Immature natural killer cell (primary cell): ENCODE results near the gene AGMO. TPM values are rescaled to one million over a fixed set of nuclear protein-coding genes. Genes with fewer than 3 reads are reported as not detected.
"Not testable (repeated sequence)": the region's sequence is repeated elsewhere in the genome, so short reads cannot be mapped to it uniquely, and the experiment has no call there.

Experiments used
- DNase-seq, 3 donors: peaks; one replicate each; pipeline ENCODE4 v3.0.0; 2022; ENCODE audit warnings: mixed read lengths in 1 of 3
- H3K27ac Mint-ChIP-seq, 6 donors: one replicate each; pipeline ENCODE4 v1.8.0; 2020; ENCODE audit warnings: mixed read lengths in 6 of 6, mild to moderate bottlenecking in 5 of 6, inconsistent platforms in 4 of 6, moderate library complexity in 3 of 6
- H3K27me3 Mint-ChIP-seq, 3 donors: one replicate each; pipeline ENCODE4 v1.8.0; 2020 to 2021; ENCODE audit warnings: low read depth in 3 of 3, mild to moderate bottlenecking in 3 of 3, mixed read lengths in 3 of 3, moderate library complexity in 3 of 3, inconsistent platforms in 1 of 3
- H3K36me3 Mint-ChIP-seq, 3 donors: one replicate each; pipeline ENCODE4 v1.8.0; 2020; ENCODE audit warnings: mixed read lengths in 3 of 3, inconsistent platforms in 2 of 3, mild to moderate bottlenecking in 2 of 3
- H3K4me1 Mint-ChIP-seq, 2 donors: one replicate each; pipeline ENCODE4 v1.8.0; 2020; ENCODE audit warnings: inconsistent platforms in 2 of 2, mild to moderate bottlenecking in 2 of 2, mixed read lengths in 2 of 2, moderate library complexity in 1 of 2
- H3K4me3 Mint-ChIP-seq, 5 donors: one replicate each; pipeline ENCODE4 v1.8.0; 2020; ENCODE audit warnings: mild to moderate bottlenecking in 5 of 5, mixed read lengths in 5 of 5, inconsistent platforms in 3 of 5, moderate library complexity in 3 of 5
- H3K9me3 Mint-ChIP-seq, 6 donors: one replicate each; pipeline ENCODE4 v1.8.0; 2020; ENCODE audit warnings: mild to moderate bottlenecking in 6 of 6, mixed read lengths in 6 of 6, inconsistent platforms in 4 of 6, moderate library complexity in 3 of 6
- polyA plus RNA-seq, 3 donors: library from polyadenylated mRNA; unstranded; fragments of 300-500 nt; fragmentation: Illumina TruSeq; gene quantifications; one replicate each; pipeline ENCODE4 v1.2.3, GENCODE V29; 2021

AGMO gene
- polyA plus RNA-seq, 3 donors from 2014 or later: not detected

DNA sequence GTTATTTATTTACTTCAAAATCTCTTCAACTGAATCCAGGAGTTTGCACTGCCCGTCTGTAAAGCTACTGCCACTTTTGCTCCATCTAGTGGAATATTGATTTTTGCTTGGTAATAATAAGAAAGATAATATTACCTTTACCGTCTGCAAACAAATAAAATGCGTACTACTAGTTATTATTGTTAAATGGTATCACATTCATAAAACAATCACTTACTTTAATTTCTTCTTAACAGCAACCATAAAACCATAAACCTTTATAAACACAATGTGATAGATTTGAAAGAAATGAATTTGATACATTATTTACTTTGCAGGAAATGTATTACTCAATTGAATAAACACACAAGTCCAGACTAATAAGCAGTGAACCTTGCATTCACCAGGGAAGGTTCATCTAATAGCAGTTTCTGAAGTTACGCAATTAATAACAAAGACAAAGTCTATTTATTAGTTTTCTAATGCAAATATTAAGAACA is 6.4 kb downstream of the AGMO start:
- Mint-ChIP-seq H3K9me3 (peaks cover 0 to 8% (median 2%) of the 10 kb centered on the region in 6 donors), H3K4me3 (no peak overlapping the region), H3K27me3 (peaks cover 0 to 2% (median 1%) of the 10 kb centered on the region in 3 donors), H3K4me1 (no peaks in the 10 kb centered on the region), H3K27ac (no peak overlapping the region), H3K36me3 (no peaks in the 10 kb centered on the region)
- no peak for DNase-seq

DNA sequence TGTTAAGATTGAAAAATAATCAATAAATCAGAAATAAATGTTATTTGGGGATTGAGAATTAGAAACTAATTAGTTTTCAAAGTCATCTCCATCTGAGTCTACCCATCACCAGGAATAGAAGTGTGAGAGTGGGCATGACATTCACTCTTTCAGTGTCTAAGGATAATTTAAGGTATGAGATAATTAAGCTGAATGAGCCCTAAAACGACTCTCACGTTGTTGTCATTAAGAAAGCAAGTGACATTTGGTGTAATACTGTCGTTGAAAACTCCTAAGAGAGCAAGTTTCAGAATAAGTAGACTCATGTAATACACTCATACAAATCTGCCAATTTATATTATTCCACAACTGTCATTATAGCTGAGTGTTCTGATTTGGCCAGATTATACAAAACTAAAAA is 7.1 kb downstream of the AGMO start:
- Mint-ChIP-seq H3K4me1 (no peaks in the 10 kb centered on the region), H3K9me3 (peaks cover 0 to 8% (median 3%) of the 10 kb centered on the region in 6 donors), H3K27me3 (peaks cover 0 to 3% (median 2%) of the 10 kb centered on the region in 3 donors), H3K27ac (no peak overlapping the region), H3K36me3 (no peaks in the 10 kb centered on the region), H3K4me3 (no peak overlapping the region)
- no peak for DNase-seq

DNA sequence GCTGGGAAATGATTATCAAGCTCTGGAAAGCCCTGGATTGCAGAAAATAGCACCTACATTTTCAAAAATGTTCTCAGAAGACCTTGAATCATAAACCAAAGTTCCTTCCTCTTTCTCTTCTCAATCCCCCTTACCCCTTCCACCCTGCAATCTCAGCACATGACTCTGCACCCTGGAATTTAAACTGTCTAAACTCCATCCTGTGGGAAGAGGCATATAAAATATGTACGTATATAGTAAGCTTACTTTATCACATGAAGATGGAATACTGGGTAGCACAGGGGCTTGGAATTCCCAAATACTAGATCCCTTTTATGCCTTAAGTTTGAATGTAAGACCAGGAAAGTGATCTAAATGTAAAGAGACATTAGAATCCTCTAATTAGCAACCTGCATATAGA is 7.7 kb downstream of the AGMO start:
- Mint-ChIP-seq H3K4me3 (no peak overlapping the region), H3K27ac (no peak overlapping the region), H3K9me3 (peaks cover 0 to 4% (median 2%) of the 10 kb centered on the region in 6 donors), H3K36me3 (no peaks in the 10 kb centered on the region), H3K4me1 (no peaks in the 10 kb centered on the region), H3K27me3 (peaks cover 0 to 3% (median 0%) of the 10 kb centered on the region in 3 donors)
- DNase-seq: no peak

DNA sequence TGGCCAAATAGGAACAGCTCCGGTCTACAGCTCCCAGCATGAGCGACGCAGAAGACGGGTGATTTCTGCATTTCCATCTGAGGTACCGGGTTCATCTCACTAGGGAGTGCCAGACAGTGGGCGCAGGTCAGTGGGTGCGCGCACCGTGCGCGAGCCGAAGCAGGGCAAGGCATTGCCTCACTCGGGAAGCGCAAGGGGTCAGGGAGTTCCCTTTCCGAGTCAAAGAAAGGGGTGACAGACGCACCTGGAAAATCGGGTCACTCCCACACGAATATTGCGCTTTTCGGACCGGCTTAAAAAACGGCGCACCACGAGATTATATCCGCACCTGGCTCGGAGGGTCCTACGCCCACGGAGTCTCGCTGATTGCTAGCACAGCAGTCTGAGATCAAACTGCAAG is 14.5 kb downstream of the AGMO start:
- not testable (repeated sequence) for H3K4me3 Mint-ChIP-seq, H3K27ac Mint-ChIP-seq, H3K36me3 Mint-ChIP-seq, DNase-seq, H3K27me3 Mint-ChIP-seq, H3K4me1 Mint-ChIP-seq
- peaks cover 3 to 26% (median 14%) of the 10 kb centered on the region in 6 donors for H3K9me3 Mint-ChIP-seq

DNA sequence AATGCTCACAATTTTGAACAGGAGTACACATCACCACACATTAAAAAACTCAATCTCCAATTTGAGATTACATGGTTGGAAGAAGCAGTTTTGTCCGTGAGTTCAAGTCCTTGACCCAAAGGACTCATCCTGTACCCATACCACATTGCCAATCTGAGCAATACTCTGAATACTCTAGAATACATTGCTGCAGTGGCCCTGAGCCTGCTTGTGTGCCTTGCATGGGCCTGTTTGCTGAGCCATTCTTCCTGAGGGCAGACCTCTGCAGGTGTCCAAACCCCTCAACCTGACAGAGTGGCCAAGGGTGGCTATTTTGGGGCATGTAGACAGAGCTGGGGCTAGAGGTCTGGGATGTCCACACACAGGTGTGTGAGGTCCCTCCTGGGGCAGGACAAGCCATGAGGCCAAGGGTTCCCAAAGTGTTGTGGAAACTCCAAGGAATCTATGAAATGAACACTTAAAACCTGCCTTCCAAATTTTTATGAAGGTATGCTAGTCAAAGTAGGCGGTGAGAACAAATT is 15.5 kb downstream of the AGMO start:
- no peak overlapping the region for H3K27ac Mint-ChIP-seq
- H3K4me1 Mint-ChIP-seq: no peaks in the 10 kb centered on the region
- no peak overlapping the region for H3K4me3 Mint-ChIP-seq
- peaks cover 3 to 26% (median 14%) of the 10 kb centered on the region in 6 donors for H3K9me3 Mint-ChIP-seq
- peaks cover 0 to 2% (median 0%) of the 10 kb centered on the region in 3 donors for H3K27me3 Mint-ChIP-seq
- H3K36me3 Mint-ChIP-seq: no peaks in the 10 kb centered on the region
- DNase-seq: no peak

DNA sequence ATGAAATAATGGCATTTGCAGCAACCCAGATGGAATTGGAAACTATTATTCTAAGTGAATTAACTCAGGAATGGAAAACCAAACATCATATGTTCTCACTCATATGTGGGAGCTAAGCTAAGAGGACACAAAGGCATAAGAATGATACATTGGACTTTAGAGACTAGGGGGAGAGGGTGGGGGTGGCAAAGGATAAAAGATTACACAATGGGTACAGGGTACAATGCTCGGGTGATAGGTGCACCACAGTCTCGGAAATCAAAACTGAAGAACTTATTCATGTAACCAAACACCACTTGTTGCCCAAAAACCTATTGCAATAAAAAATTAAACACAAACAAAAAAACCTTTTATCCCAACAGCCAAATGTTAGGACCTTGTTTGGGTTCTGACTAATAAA is 17.8 kb downstream of the AGMO start:
- H3K27me3 Mint-ChIP-seq: no peaks in the 10 kb centered on the region
- no peak overlapping the region for H3K27ac Mint-ChIP-seq
- H3K36me3 Mint-ChIP-seq: no peaks in the 10 kb centered on the region
- no peaks in the 10 kb centered on the region for H3K4me1 Mint-ChIP-seq
- peaks cover 3 to 27% (median 20%) of the 10 kb centered on the region in 6 donors for H3K9me3 Mint-ChIP-seq
- no peak for DNase-seq
- no peak overlapping the region for H3K4me3 Mint-ChIP-seq

DNA sequence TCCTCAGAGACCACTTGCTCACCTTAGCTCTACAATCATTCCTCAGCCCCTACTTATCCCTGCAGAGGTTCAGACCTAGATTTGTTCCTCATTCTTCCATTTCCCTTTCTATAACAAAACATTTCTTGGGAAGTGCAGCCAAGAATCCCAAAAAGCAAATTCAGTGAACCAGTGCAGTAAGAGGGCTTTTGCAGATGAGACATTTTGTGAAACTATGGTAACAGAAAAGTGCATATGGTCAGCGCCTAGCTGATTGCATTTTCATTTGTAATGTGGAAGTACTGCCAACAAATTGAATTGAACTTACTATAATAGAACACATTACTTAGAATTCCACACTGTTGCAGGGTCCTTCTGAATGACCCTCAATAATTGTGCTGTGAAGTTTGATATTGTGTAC is 18.6 kb downstream of the AGMO start:
- Mint-ChIP-seq H3K9me3 (peaks cover 4 to 27% (median 22%) of the 10 kb centered on the region in 6 donors), H3K27ac (no peak overlapping the region), H3K36me3 (no peaks in the 10 kb centered on the region), H3K27me3 (no peaks in the 10 kb centered on the region), H3K4me3 (no peak overlapping the region), H3K4me1 (no peaks in the 10 kb centered on the region)
- DNase-seq: no peak

DNA sequence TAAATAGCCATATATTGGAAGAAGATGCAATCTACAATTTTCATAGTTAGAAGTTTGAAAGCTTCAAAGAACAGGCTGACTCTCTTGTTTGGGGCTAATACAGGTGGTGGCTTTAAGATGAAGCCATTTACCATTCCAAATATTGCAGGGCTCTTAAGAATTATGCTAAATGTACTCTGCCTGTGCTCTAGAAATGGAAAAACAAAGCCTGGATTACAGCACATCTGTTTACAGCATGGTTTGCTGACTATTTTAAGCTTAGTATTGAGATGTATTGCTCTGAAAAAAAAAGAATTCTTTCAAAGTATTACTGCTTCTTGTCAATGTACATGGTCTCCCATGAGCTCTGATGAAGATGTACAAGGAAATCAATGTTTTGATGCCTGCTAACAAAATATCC is 34.2 kb downstream of the AGMO start:
- no peaks in the 10 kb centered on the region for H3K27me3 Mint-ChIP-seq
- H3K36me3 Mint-ChIP-seq: no peaks in the 10 kb centered on the region
- H3K27ac Mint-ChIP-seq: no peak overlapping the region
- no peak overlapping the region for H3K4me3 Mint-ChIP-seq
- H3K4me1 Mint-ChIP-seq: no peaks in the 10 kb centered on the region
- no peak for DNase-seq
- peaks cover 4 to 29% (median 5%) of the 10 kb centered on the region in 6 donors for H3K9me3 Mint-ChIP-seq

DNA sequence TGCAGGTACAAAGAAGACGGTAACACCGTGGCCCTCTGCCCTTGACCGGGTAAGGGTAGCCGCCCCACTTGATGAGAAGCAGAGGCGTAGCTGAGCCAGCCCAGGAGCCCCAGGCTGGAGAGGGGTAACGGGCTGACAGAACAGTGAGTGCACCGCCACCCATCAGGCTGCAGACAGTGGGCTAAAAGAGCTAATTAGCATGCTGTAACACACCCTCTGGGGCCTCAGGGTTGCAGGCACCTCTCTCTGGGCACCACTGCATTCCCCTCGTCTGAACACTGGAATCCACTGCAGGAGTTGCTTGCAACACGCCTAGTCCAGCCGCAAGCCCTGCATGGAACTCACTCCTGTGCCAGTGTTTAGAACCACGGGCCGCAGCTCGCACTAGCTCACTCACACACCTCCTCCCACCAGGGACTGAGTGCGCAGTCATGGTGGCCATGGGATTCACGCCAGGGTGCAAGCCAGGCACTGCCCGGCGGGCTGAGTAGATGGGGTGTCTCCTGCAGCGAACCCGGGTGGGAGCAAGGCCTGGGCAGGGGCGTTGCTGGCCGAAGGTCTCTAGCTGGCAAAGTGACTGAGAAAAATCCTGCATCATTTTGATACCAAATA is 36.1 kb downstream of the AGMO start:
- H3K36me3 Mint-ChIP-seq: no peaks in the 10 kb centered on the region
- no peak overlapping the region for H3K27ac Mint-ChIP-seq
- no peak overlapping the region for H3K4me3 Mint-ChIP-seq
- H3K4me1 Mint-ChIP-seq: no peaks in the 10 kb centered on the region
- H3K9me3 Mint-ChIP-seq: peaks cover 4 to 37% (median 14%) of the 10 kb centered on the region in 6 donors
- DNase-seq: no peak
- no peaks in the 10 kb centered on the region for H3K27me3 Mint-ChIP-seq

DNA sequence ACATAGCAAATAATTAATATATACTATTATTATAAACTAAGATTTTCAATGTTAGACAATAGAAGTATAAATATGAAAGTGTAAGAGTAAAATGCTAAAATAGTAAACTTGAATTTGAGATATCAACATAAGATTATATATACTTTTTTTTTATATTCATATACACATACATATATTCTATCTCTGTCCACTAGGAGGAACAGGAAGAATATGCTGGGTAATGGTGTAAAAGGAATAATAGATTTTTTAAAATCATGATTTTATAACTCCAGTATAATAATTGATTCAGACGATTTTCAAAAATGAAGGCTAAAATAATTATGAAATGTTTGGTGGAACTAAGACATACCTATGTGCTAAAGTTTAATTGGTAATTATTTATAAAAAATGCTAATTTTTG is 37.7 kb downstream of the AGMO start:
- Mint-ChIP-seq H3K9me3 (peaks cover 6 to 54% (median 26%) of the 10 kb centered on the region in 6 donors), H3K4me3 (no peak overlapping the region)

DNA sequence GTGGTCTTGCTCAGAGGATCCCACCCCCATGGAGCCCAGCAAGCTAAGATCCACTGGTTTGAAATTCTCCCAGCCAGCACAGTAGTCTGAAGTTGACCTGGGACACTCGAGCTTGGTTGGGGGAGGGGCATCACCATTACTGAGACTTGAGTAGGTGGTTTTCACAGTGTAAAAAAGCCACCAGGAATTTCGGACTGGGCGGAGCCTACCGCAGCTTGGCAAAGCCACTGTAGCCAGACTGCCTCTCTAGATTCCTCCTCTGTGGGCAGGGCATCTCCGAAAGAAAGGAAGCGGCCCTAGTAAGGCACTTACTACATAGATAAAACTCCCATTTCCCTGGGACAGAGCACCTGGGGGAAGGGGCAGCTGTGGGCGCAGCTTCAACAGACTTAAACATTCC is 44.0 kb downstream of the AGMO start:
- H3K9me3 Mint-ChIP-seq: peaks cover 7 to 64% (median 27%) of the 10 kb centered on the region in 6 donors
- not testable (repeated sequence) for H3K4me3 Mint-ChIP-seq, DNase-seq, H3K36me3 Mint-ChIP-seq, H3K27ac Mint-ChIP-seq, H3K27me3 Mint-ChIP-seq, H3K4me1 Mint-ChIP-seq

More for the DNA sequence above, 37.7 kb downstream of the AGMO start:
- Mint-ChIP-seq H3K27ac (no peak overlapping the region), H3K4me1 (no peaks in the 10 kb centered on the region), H3K27me3 (no peaks in the 10 kb centered on the region), H3K36me3 (no peaks in the 10 kb centered on the region)
- DNase-seq: no peak

DNA sequence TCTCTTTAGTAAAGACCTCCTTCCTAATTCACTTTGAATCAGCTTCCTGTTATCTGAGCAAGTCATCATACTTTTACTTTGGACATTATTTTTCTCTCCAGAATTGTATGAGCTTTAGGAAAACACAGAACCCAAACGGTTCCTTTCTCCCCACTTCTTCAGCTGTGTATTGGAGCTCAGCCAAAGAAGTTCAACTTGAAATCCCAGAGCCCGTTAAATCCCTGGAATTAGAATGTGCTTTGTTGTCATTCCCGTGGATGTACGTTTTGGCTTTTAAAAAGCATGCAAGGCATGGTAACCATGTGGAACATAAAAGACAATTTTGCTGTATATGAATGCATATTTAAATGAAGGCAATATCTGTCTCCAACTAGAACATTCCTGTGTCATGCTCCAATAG is 46.6 kb downstream of the AGMO start:
- H3K4me1 Mint-ChIP-seq: no peaks in the 10 kb centered on the region
- no peak overlapping the region for H3K27ac Mint-ChIP-seq
- no peaks in the 10 kb centered on the region for H3K36me3 Mint-ChIP-seq
- no peak overlapping the region for H3K4me3 Mint-ChIP-seq
- DNase-seq: no peak
- H3K9me3 Mint-ChIP-seq: peaks cover 9 to 61% (median 22%) of the 10 kb centered on the region in 6 donors
- peaks cover 0 to 2% (median 1%) of the 10 kb centered on the region in 3 donors for H3K27me3 Mint-ChIP-seq

DNA sequence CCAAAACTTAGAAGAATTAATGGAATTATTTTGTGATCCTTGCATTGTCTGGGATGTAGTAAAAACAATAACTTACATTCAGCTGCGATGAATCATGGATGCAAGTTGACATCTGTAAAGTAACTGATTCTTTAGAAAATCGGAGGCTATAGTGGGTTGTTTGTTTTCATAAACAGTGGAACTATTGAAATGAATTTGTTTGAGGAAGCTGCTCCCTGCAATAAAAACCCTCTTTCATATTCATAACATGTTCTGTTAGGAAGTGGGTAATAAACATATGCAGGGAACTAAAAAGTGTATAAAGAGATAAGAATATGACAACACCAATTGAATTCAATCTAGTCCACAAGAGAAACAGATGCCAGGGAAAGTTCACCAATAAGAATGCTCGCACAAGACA is 53.6 kb downstream of the AGMO start:
- Mint-ChIP-seq H3K4me3 (no peak overlapping the region), H3K4me1 (no peaks in the 10 kb centered on the region), H3K36me3 (no peaks in the 10 kb centered on the region), H3K27me3 (peaks cover 0 to 2% (median 0%) of the 10 kb centered on the region in 3 donors), H3K27ac (no peak overlapping the region), H3K9me3 (peaks cover 0 to 32% (median 17%) of the 10 kb centered on the region in 6 donors)
- DNase-seq: no peak

DNA sequence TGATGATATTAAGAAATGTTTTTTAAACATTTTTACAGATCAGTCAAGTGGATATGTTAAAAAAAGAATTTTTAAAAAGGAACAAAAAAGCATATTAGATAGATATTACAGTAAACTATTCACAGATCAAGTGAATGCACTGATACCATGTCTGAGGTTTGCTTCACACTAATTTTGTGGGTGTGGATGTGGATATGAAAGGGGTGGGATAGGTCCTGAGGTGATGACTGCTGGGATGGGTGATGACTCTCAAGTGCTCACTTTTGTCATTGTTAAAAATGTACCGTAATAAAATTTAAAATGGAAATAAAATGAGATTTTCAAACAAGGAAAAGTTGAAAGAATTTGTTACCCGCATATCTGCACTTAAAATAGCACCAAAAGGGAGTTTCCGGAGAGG is 54.1 kb downstream of the AGMO start:
- no peak for DNase-seq
- Mint-ChIP-seq H3K4me1 (no peaks in the 10 kb centered on the region), H3K4me3 (no peak overlapping the region), H3K27me3 (peaks cover 0 to 2% (median 0%) of the 10 kb centered on the region in 3 donors), H3K27ac (no peak overlapping the region), H3K9me3 (peaks cover 2 to 33% (median 18%) of the 10 kb centered on the region in 6 donors), H3K36me3 (no peaks in the 10 kb centered on the region)

DNA sequence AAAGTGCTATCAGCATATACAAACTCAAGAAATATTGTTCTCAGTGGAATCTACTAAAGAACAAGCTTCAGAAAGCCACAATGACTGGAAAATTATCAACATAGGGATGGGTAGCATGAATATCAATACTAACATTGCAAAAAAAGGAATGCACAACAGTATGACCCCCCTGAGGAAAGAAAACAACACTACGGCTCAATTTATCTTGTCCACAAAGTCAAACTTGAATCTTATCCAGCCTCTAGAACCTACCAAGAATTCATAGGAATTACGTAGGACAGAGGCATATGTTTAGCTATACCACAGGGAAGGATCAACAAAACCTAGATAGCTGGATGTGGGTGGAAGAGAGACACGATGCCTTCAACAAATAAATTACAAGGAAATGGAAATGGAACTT is 54.6 kb downstream of the AGMO start:
- H3K4me3 Mint-ChIP-seq: no peak overlapping the region
- H3K27me3 Mint-ChIP-seq: peaks cover 0 to 2% (median 0%) of the 10 kb centered on the region in 3 donors
- no peaks in the 10 kb centered on the region for H3K4me1 Mint-ChIP-seq
- no peak for DNase-seq
- no peak overlapping the region for H3K27ac Mint-ChIP-seq
- no peaks in the 10 kb centered on the region for H3K36me3 Mint-ChIP-seq
- H3K9me3 Mint-ChIP-seq: peaks cover 3 to 39% (median 20%) of the 10 kb centered on the region in 6 donors
